ENCODE data around the gene SESN1.

The SESN1 gene

GRCh38 chr6:109036574-109037294, 57.9 kb downstream of the SESN1 start:
- H3K27me3 ChIP-seq (replicated peaks) = no peaks in the 10 kb centered on the region
- H3K4me3 ChIP-seq (ENCODE audit: low read depth, low read length) = no peak overlapping the region
- H3K36me3 ChIP-seq (replicated peaks) = no peaks in the 10 kb centered on the region
- no peak for TF ChIP-seq CTCF (IDR thresholded peaks at IDR 0.05; ENCODE audit: low read depth, low read length, missing control alignments)
- DNase-seq = no peak
- no peak overlapping the region for H3K27ac ChIP-seq
- in situ Hi-C loops (cut with HindIII; ENCODE audit: low pct_ligation_motif_present, low sequenced_read_pairs) = no loop called here

GRCh38 chr6:109034526-109034925, 60.1 kb downstream of the SESN1 start:
- Histone ChIP-seq H3K36me3 (replicated peaks) (no peaks in the 10 kb centered on the region), H3K27ac (no peak overlapping the region), H3K4me3 (ENCODE audit: low read depth, low read length) (no peak overlapping the region), H3K27me3 (replicated peaks) (no peaks in the 10 kb centered on the region)
- no peak for DNase-seq
- no peak for TF ChIP-seq CTCF (IDR thresholded peaks at IDR 0.05; ENCODE audit: low read depth, low read length, missing control alignments)
- in situ Hi-C loops (cut with HindIII; ENCODE audit: low pct_ligation_motif_present, low sequenced_read_pairs) = no loop called here

- DNase-seq = no peak
- no peak overlapping the region for H3K27ac ChIP-seq
- in situ Hi-C loops (cut with HindIII; ENCODE audit: low pct_ligation_motif_present, low sequenced_read_pairs) = no loop called here
- H3K36me3 ChIP-seq (replicated peaks) = no peaks in the 10 kb centered on the region
- TF ChIP-seq CTCF (IDR thresholded peaks at IDR 0.05; ENCODE audit: low read depth, low read length, missing control alignments) = no peak
- no peaks in the 10 kb centered on the region for H3K27me3 ChIP-seq (replicated peaks)
- no peak overlapping the region for H3K4me3 ChIP-seq (ENCODE audit: low read depth, low read length)
Observed at GRCh38 chr6:109033655-109034054, 61.0 kb downstream of the SESN1 start.

GRCh38 chr6:109031416-109031815, 63.2 kb downstream of the SESN1 start:
- TF ChIP-seq CTCF (IDR thresholded peaks at IDR 0.05; ENCODE audit: low read depth, low read length, missing control alignments) = no peak
- Histone ChIP-seq H3K36me3 (replicated peaks) (no peaks in the 10 kb centered on the region), H3K27me3 (replicated peaks) (no peaks in the 10 kb centered on the region), H3K27ac (no peak overlapping the region), H3K4me3 (ENCODE audit: low read depth, low read length) (no peak overlapping the region)
- in situ Hi-C loops (cut with HindIII; ENCODE audit: low pct_ligation_motif_present, low sequenced_read_pairs) = no loop called here
- DNase-seq = no peak

- in situ Hi-C loops (cut with HindIII; ENCODE audit: low pct_ligation_motif_present, low sequenced_read_pairs) = no loop called here
Observed at GRCh38 chr6:109029313-109029712, 65.3 kb downstream of the SESN1 start.

More at GRCh38 chr6:109029313-109029712, 65.3 kb downstream of the SESN1 start:
- Histone ChIP-seq H3K27ac (no peak overlapping the region), H3K4me3 (ENCODE audit: low read depth, low read length) (no peak overlapping the region), H3K36me3 (replicated peaks) (no peaks in the 10 kb centered on the region), H3K27me3 (replicated peaks) (no peaks in the 10 kb centered on the region)
- TF ChIP-seq CTCF (IDR thresholded peaks at IDR 0.05; ENCODE audit: low read depth, low read length, missing control alignments) = no peak
- no peak for DNase-seq
